ENCODE measurements around the gene C4orf50.

The C4orf50 gene

GRCh38 chr4:5883916-5884315 is 134.3 kb downstream of the C4orf50 start:
- Mint-ChIP-seq H3K27me3 (peaks cover 24% of the 10 kb centered on the region), H3K4me1 (no peaks in the 10 kb centered on the region), H3K27ac (no peak overlapping the region), H3K36me3 (no peaks in the 10 kb centered on the region), H3K4me3 (no peak overlapping the region), H3K9me3 (no peaks in the 10 kb centered on the region)

GRCh38 chr4:5882947-5883346 is 135.3 kb downstream of the C4orf50 start:
- no peaks in the 10 kb centered on the region for H3K9me3 Mint-ChIP-seq
- no peaks in the 10 kb centered on the region for H3K36me3 Mint-ChIP-seq
- no peak overlapping the region for H3K4me3 Mint-ChIP-seq
- H3K27ac Mint-ChIP-seq: no peak overlapping the region
- no peaks in the 10 kb centered on the region for H3K4me1 Mint-ChIP-seq
- peaks cover 22% of the 10 kb centered on the region for H3K27me3 Mint-ChIP-seq

DNA sequence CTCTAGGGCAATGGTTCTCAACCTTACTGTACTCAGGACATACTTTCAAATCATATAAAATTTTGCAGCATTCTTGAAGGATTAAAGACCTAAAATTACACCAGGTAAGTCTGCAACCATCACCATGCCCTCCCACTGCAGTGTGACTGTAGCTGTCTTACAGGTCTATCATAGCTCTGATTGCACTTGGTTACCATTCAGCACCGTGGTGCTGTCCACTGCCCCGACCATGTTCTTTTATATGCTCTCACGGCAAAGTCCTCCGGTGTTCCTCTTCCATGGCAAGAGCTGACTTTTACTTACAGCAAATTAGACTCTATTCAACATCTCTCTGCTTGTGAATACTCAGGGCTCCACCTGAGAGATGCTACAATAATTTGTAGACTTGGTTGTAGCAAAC is 136.9 kb downstream of the C4orf50 start:
- no peak overlapping the region for H3K4me3 Mint-ChIP-seq
- no peaks in the 10 kb centered on the region for H3K36me3 Mint-ChIP-seq
- no peak overlapping the region for H3K27ac Mint-ChIP-seq
- no peaks in the 10 kb centered on the region for H3K4me1 Mint-ChIP-seq
- no peaks in the 10 kb centered on the region for H3K9me3 Mint-ChIP-seq
- peaks cover 17% of the 10 kb centered on the region for H3K27me3 Mint-ChIP-seq

- H3K36me3 Mint-ChIP-seq: no peaks in the 10 kb centered on the region
- H3K4me1 Mint-ChIP-seq: no peaks in the 10 kb centered on the region
- H3K27ac Mint-ChIP-seq: no peak overlapping the region
- peaks cover 7% of the 10 kb centered on the region for H3K27me3 Mint-ChIP-seq
- H3K4me3 Mint-ChIP-seq: no peak overlapping the region
- no peaks in the 10 kb centered on the region for H3K9me3 Mint-ChIP-seq
Observed at GRCh38 chr4:5878359-5878758, 139.9 kb downstream of the C4orf50 start.

DNA sequence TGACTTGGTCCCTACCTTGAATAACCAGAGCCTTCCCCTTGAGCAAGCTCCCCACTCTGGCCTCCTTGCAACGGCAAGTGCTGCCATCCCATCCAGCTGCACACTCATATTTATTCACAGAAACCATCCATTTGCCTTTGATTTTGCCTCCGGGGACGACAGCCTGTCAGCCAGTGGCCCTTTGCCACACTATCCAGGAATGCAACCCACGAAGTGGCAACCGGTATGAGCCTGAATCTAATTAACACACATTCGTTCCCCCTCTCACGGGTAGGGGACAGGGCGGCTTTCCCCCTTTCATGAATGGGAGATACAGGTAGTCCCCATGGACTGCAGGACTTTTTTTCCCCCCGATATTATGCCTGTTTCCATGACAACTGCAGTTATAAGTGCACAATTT is 140.8 kb downstream of the C4orf50 start:
- H3K27me3 Mint-ChIP-seq: peaks cover 3% of the 10 kb centered on the region
- H3K4me3 Mint-ChIP-seq: no peak overlapping the region

DNA sequence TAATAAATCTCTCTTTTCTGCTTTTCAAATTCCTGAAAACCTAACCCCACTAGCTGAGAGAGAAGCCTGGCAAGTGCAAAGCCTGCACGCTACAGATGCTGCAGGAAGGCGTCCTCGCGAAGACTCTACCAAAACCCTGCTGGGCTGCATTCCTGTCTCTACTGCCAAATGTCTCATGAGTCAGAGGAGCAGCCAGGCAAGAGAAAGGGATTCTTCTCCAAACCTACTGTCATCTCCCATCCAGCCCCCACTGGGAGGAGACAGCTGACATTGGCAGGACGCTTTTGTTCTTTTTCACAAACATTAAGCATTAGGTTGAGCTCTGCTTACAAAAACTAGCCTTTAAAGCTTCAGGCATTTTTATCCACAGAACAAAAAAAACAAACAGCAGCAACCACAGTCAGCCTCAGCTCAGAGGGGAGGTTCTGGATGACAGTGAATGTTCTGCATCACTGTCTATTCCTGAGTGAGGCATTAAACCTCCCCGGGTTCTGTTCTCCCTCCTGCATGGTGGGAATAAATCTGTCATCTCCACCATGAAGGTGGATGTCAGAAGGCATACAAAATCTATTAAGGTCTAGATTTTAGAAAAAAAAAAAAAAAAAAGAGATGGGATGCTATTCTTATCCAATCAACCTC is 143.3 kb downstream of the C4orf50 start:
- Mint-ChIP-seq H3K9me3 (no peaks in the 10 kb centered on the region), H3K27me3 (peaks cover 4% of the 10 kb centered on the region), H3K4me3 (no peak overlapping the region), H3K36me3 (no peaks in the 10 kb centered on the region), H3K27ac (no peak overlapping the region), H3K4me1 (no peaks in the 10 kb centered on the region)

More for the DNA sequence above, 140.8 kb downstream of the C4orf50 start:
- Mint-ChIP-seq H3K9me3 (no peaks in the 10 kb centered on the region), H3K27ac (no peak overlapping the region), H3K36me3 (no peaks in the 10 kb centered on the region), H3K4me1 (no peaks in the 10 kb centered on the region)

- Mint-ChIP-seq H3K4me1 (peaks cover 14% of the 10 kb centered on the region), H3K4me3 (no peak overlapping the region)
Observed at GRCh38 chr4:5870701-5871100, 147.5 kb downstream of the C4orf50 start.

GRCh38 chr4:5869966-5870619 is 148.1 kb downstream of the C4orf50 start:
- Mint-ChIP-seq H3K36me3 (no peaks in the 10 kb centered on the region), H3K27ac (no peak overlapping the region), H3K4me3 (no peak overlapping the region), H3K4me1 (peaks cover 15% of the 10 kb centered on the region), H3K9me3 (no peaks in the 10 kb centered on the region), H3K27me3 (peaks cover 4% of the 10 kb centered on the region)

More at GRCh38 chr4:5870701-5871100, 147.5 kb downstream of the C4orf50 start:
- Mint-ChIP-seq H3K27me3 (peaks cover 4% of the 10 kb centered on the region), H3K9me3 (no peaks in the 10 kb centered on the region), H3K27ac (no peak overlapping the region), H3K36me3 (no peaks in the 10 kb centered on the region)

- H3K27ac Mint-ChIP-seq: no peak overlapping the region
- peaks cover 4% of the 10 kb centered on the region for H3K27me3 Mint-ChIP-seq
- no peaks in the 10 kb centered on the region for H3K9me3 Mint-ChIP-seq
- H3K36me3 Mint-ChIP-seq: no peaks in the 10 kb centered on the region
- no peak overlapping the region for H3K4me3 Mint-ChIP-seq
- peaks cover 15% of the 10 kb centered on the region for H3K4me1 Mint-ChIP-seq
Observed at GRCh38 chr4:5867866-5868265, 150.4 kb downstream of the C4orf50 start.

DNA sequence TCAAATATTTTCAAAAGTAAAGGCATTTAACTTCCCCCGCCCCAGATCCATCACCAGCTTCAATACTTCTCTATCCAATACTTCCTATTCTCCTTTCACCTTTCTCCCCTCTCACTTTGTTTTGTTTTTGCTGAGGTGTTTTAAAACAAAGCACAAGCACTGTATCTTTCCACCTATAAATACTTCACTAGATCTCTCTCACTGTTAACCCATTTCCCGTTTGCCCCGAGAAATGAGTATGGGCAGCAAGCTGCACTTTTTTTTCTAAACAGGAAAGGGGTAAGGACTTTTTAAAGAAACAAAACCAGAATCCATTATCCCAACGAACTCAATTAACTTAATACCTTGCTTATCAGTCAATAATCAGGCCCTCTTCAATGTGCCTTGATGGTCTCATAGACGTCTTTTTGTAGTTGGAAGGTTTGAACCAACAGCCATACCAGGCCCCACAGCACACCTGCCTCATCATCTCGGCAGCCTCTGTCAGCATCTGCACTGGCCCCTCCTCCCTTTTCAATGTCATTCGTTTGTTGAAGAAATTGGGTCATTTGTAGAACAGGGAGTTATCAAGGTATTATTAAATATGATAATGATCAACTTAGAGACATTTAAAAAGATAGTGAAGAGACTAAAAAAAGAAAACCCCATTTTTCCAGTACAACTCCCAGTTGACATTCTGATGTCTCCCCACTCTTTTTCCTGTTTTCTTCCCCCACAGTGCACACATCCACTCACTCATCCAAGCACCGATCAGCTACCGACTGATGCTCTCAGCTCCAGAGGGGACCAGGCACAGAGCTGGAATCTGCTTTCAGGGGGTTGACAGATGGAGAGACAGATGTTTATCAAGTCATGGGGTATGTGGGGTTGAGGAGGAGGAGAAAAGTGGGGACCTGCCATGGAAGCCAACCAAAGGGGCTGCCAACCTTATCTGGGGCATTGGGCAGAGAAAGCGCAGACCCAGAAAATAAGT is 151.1 kb downstream of the C4orf50 start:
- Mint-ChIP-seq H3K4me1 (peaks cover 15% of the 10 kb centered on the region), H3K27me3 (peaks cover 4% of the 10 kb centered on the region), H3K9me3 (no peaks in the 10 kb centered on the region), H3K27ac (no peak overlapping the region), H3K4me3 (no peak overlapping the region), H3K36me3 (no peaks in the 10 kb centered on the region)

GRCh38 chr4:5865896-5866599 is 152.2 kb downstream of the C4orf50 start:
- Mint-ChIP-seq H3K36me3 (no peaks in the 10 kb centered on the region), H3K4me1 (peaks cover 15% of the 10 kb centered on the region), H3K27ac (no peak overlapping the region), H3K27me3 (peaks cover 4% of the 10 kb centered on the region), H3K9me3 (no peaks in the 10 kb centered on the region), H3K4me3 (no peak overlapping the region)

GRCh38 chr4:5863461-5864113 is 154.6 kb downstream of the C4orf50 start:
- Mint-ChIP-seq H3K36me3 (no peaks in the 10 kb centered on the region), H3K27ac (no peak overlapping the region), H3K4me3 (no peak overlapping the region), H3K9me3 (no peaks in the 10 kb centered on the region), H3K27me3 (no peaks in the 10 kb centered on the region), H3K4me1 (peaks cover 15% of the 10 kb centered on the region)

GRCh38 chr4:5858020-5858769 is 160.0 kb downstream of the C4orf50 start:
- no peak overlapping the region for H3K4me3 Mint-ChIP-seq
- H3K36me3 Mint-ChIP-seq: no peaks in the 10 kb centered on the region
- no peaks in the 10 kb centered on the region for H3K27me3 Mint-ChIP-seq
- H3K27ac Mint-ChIP-seq: no peak overlapping the region
- no peaks in the 10 kb centered on the region for H3K4me1 Mint-ChIP-seq
- no peaks in the 10 kb centered on the region for H3K9me3 Mint-ChIP-seq

- H3K27ac Mint-ChIP-seq: no peak overlapping the region
- no peaks in the 10 kb centered on the region for H3K4me1 Mint-ChIP-seq
- H3K36me3 Mint-ChIP-seq: no peaks in the 10 kb centered on the region
- H3K9me3 Mint-ChIP-seq: no peaks in the 10 kb centered on the region
- no peak overlapping the region for H3K4me3 Mint-ChIP-seq
- no peaks in the 10 kb centered on the region for H3K27me3 Mint-ChIP-seq
Observed at GRCh38 chr4:5857199-5857598, 161.0 kb downstream of the C4orf50 start.
